SK-N-SH (cell line): ENCODE measurements around the gene PDE4C. TPM values are rescaled to one million over a fixed set of nuclear protein-coding genes. Genes with fewer than 3 reads are reported as not detected.

Experiments used
- CTCF ChIA-PET: fragments of 300-600, 350-600 bp; formaldehyde crosslinking; extraction: SDS; loops from one replicate; lab custom pipeline; 2021; lab: Yijun Ruan, JAX
- POLR2A ChIA-PET: fragments of 350-600 bp; sonication (Branson Sonifier 250); formaldehyde crosslinking; extraction: SDS; loops from one replicate; lab custom pipeline; 2020; ENCODE audit warnings: antibody characterized with exemption, inconsistent platforms; lab: Yijun Ruan, JAX
- DNase-seq: peaks from one replicate; pipeline ENCODE4 v3.0.0; 2012
- H2AFZ ChIP-seq: fragments of 200-600 bp; sonication (generic); 2 replicates; pipeline ENCODE4 v1.8.1; 2016; ENCODE audit warnings: antibody characterized with exemption, mild to moderate bottlenecking, low read depth
- H3F3A ChIP-seq: fragments of 200-600 bp; sonication (generic); replicated peaks from 2 replicates; pipeline ENCODE3; 2016; ENCODE audit warnings: antibody characterized with exemption, mild to moderate bottlenecking; ENCODE audit not compliant: insufficient read depth
- H3K27ac ChIP-seq, 2 experiments: fragments of 200-500 bp in 1 of 2; fragments of 200-600 bp in 1 of 2; sonication (Bioruptor generic) in 1 of 2; sonication (generic), shearing (Covaris generic) in 1 of 2; 2 replicates each; pipeline versions ENCODE4 v1.5.1 to v1.6.1; 2014 to 2016; ENCODE audit warnings: low read depth in 2 of 2, inconsistent platforms in 1 of 2, low read length in 1 of 2, mild to moderate bottlenecking in 1 of 2, mixed read lengths in 1 of 2
- H3K27me3 ChIP-seq: fragments of 200-600 bp; sonication (generic), shearing (Covaris generic); 2 replicates; pipeline ENCODE4 v1.6.1; 2016; ENCODE audit warnings: mixed run types; ENCODE audit not compliant: insufficient read depth
- H3K36me3 ChIP-seq, 2 experiments: fragments of 200-500 bp in 1 of 2; fragments of 200-600 bp in 1 of 2; sonication (Bioruptor generic) in 1 of 2; sonication (generic) in 1 of 2; replicated peaks in 1 of 2; 2 replicates each; pipeline versions ENCODE3 to v1.5.1; 2014 to 2016; ENCODE audit warnings: low read length in 1 of 2, mild to moderate bottlenecking in 1 of 2; ENCODE audit not compliant: insufficient read depth in 2 of 2, control insufficient read depth in 1 of 2
- H3K4me1 ChIP-seq, 2 experiments: fragments of 200-500 bp in 1 of 2; fragments of 200-600 bp in 1 of 2; sonication (Bioruptor generic) in 1 of 2; sonication (generic), shearing (Covaris generic) in 1 of 2; 2 replicates each; pipeline versions ENCODE4 v1.5.1 to v1.6.1; 2014 to 2016; ENCODE audit warnings: low read depth in 1 of 2, low read length in 1 of 2, mixed run types in 1 of 2; ENCODE audit not compliant: insufficient read depth in 2 of 2, control insufficient read depth in 1 of 2
- H3K4me2 ChIP-seq: fragments of 200-600 bp; sonication (generic), shearing (Covaris generic); 2 replicates; pipeline ENCODE4 v1.6.1; 2017; ENCODE audit warnings: mixed run types
- H3K4me3 ChIP-seq, 2 experiments: fragments of 200-500 bp in 1 of 2; fragments of 200-600 bp in 1 of 2; sonication (Bioruptor generic) in 1 of 2; sonication (generic), shearing (Covaris generic) in 1 of 2; 2 replicates each; pipeline versions ENCODE4 v1.5.1 to v1.8.1; 2014 to 2016; ENCODE audit warnings: low read depth in 2 of 2, inconsistent platforms in 1 of 2, low read length in 1 of 2, mild to moderate bottlenecking in 1 of 2, mixed read lengths in 1 of 2, moderate library complexity in 1 of 2
- H3K79me2 ChIP-seq: fragments of 200-600 bp; sonication (generic); 2 replicates; pipeline ENCODE4 v1.8.1; 2017; ENCODE audit warnings: mild to moderate bottlenecking; ENCODE audit not compliant: insufficient read depth
- H3K9ac ChIP-seq: fragments of 200-600 bp; sonication (generic); 2 replicates; pipeline ENCODE4 v1.6.1; 2017; ENCODE audit warnings: mixed run types
- H3K9me2 ChIP-seq: fragments of 200-600 bp; sonication (generic); 2 replicates; pipeline ENCODE4 v1.6.1; 2017; ENCODE audit warnings: mixed run types
- H3K9me3 ChIP-seq: fragments of 200-600 bp; sonication (generic); 2 replicates; pipeline ENCODE4 v1.6.1; 2017; ENCODE audit warnings: mixed run types, mild to moderate bottlenecking, moderate library complexity
- H4K20me1 ChIP-seq: fragments of 200-600 bp; sonication (generic); 2 replicates; pipeline ENCODE4 v1.6.1; 2017; ENCODE audit warnings: mild to moderate bottlenecking, mixed run types; ENCODE audit not compliant: insufficient read depth
- CHD2 ChIP-seq: fragments of 150-350 bp; IDR thresholded peaks from 2 replicates; pipeline ENCODE4 v1.6.1; 2018; ENCODE audit warnings: low read length; ENCODE audit not compliant: partially characterized antibody
- EZH2phosphoT487 ChIP-seq: fragments of 200-600 bp; sonication (generic); IDR thresholded peaks from 2 replicates; pipeline ENCODE4 v1.6.1; 2017; ENCODE audit warnings: low read depth, mixed run types, mild to moderate bottlenecking, antibody characterized with exemption, moderate library complexity, borderline replicate concordance
- NFIC ChIP-seq: IDR thresholded peaks from 2 replicates; pipeline ENCODE4 v1.4.0; 2012; ENCODE audit warnings: borderline replicate concordance
- NRF1 ChIP-seq: IDR thresholded peaks from 2 replicates; pipeline ENCODE4 v1.6.1; 2012; ENCODE audit warnings: low read depth, mild to moderate bottlenecking, low read length
- PBX3 ChIP-seq: IDR thresholded peaks from 2 replicates; pipeline ENCODE4; 2012
- POLR2AphosphoS5 ChIP-seq: IDR thresholded peaks from 2 replicates; pipeline ENCODE4 v1.6.1; 2012; ENCODE audit warnings: low read depth, low read length
- RFX5 ChIP-seq: IDR thresholded peaks from 2 replicates; pipeline ENCODE4 v1.6.1; 2012; ENCODE audit warnings: mild to moderate bottlenecking, improper control_type of control experiment, low read length
- SIN3A ChIP-seq: IDR thresholded peaks from 2 replicates; pipeline ENCODE4 v1.6.1; 2012; ENCODE audit warnings: low read depth, mild to moderate bottlenecking, low read length, moderate library complexity, borderline replicate concordance
- SMC3 ChIP-seq: IDR thresholded peaks from 2 replicates; pipeline ENCODE4 v1.6.1; 2012; ENCODE audit warnings: low read depth, low read length, improper control_type of control experiment
- TCF12 ChIP-seq: IDR thresholded peaks from 2 replicates; pipeline ENCODE4 v1.4.0; 2012
- TEAD4 ChIP-seq: IDR thresholded peaks from 2 replicates; pipeline ENCODE4 v1.4.0; 2012; ENCODE audit warnings: mild to moderate bottlenecking, borderline replicate concordance; ENCODE audit not compliant: insufficient read depth
- YY1 ChIP-seq: IDR thresholded peaks from 2 replicates; pipeline ENCODE4 v1.4.0; 2012; ENCODE audit warnings: low read depth, mild to moderate bottlenecking
- WGBS: methylation state at CpG from one replicate; pipeline ENCODE4 v1.1.6; 2017; ENCODE audit warnings: low lambda C conversion rate; 5-methylcytosine and 5-hydroxymethylcytosine counted together
- polyA plus RNA-seq, 3 experiments: library from polyadenylated mRNA; depleted of rRNA; stranded (reverse); fragments of >200 nt; gene quantifications; 2 replicates each; pipeline ENCODE4 v1.2.3, GENCODE V29; 2012
- TF ChIP-seq, protein P1 (sequence below): IDR thresholded peaks from 2 replicates; pipeline ENCODE4 v1.6.1; 2012; ENCODE audit warnings: mild to moderate bottlenecking, low read depth, low read length, moderate library complexity
- TF ChIP-seq, protein P2 (sequence below): IDR thresholded peaks from 2 replicates; pipeline ENCODE4 v1.4.0; 2012; ENCODE audit warnings: low read depth
- TF ChIP-seq, protein P3 (sequence below): fragments of 150-350 bp; IDR thresholded peaks from 2 replicates; pipeline ENCODE4 v1.6.1; 2017; ENCODE audit warnings: antibody characterized with exemption, low read length, low read depth, borderline replicate concordance

Gene PDE4C
- polyA plus RNA-seq, 1 of the 3 experiments (the other 2 are of a cell fraction): 0.36 TPM

DNA sequence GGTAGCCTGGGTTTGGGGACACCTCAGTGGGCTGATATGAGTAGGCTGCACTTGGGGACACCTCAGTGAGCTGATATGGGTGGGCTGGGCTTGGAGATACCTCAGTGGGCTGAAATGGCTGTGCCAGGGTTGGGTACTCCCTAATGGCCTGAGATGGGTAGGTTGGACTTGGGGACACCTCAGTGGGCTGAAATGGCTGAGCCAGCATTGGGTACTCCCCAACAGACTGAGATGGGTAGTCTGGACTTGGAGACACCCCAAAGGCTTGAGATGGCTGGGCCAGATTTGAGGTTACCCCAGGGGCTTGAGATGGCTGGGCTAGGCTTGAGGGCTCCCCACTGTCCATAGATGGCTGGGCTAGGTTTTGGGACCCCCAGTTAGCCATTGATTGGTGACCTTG lies 35.9 kb upstream of the PDE4C start:
- no peak for DNase-seq
- no peaks in the 10 kb centered on the region for H3K79me2 ChIP-seq
- peaks cover 3 to 22% of the 10 kb centered on the region in 2 experiments for H3K36me3 ChIP-seq
- no peaks in the 10 kb centered on the region for H3K9me2 ChIP-seq
- TF ChIP-seq, protein P1, sequence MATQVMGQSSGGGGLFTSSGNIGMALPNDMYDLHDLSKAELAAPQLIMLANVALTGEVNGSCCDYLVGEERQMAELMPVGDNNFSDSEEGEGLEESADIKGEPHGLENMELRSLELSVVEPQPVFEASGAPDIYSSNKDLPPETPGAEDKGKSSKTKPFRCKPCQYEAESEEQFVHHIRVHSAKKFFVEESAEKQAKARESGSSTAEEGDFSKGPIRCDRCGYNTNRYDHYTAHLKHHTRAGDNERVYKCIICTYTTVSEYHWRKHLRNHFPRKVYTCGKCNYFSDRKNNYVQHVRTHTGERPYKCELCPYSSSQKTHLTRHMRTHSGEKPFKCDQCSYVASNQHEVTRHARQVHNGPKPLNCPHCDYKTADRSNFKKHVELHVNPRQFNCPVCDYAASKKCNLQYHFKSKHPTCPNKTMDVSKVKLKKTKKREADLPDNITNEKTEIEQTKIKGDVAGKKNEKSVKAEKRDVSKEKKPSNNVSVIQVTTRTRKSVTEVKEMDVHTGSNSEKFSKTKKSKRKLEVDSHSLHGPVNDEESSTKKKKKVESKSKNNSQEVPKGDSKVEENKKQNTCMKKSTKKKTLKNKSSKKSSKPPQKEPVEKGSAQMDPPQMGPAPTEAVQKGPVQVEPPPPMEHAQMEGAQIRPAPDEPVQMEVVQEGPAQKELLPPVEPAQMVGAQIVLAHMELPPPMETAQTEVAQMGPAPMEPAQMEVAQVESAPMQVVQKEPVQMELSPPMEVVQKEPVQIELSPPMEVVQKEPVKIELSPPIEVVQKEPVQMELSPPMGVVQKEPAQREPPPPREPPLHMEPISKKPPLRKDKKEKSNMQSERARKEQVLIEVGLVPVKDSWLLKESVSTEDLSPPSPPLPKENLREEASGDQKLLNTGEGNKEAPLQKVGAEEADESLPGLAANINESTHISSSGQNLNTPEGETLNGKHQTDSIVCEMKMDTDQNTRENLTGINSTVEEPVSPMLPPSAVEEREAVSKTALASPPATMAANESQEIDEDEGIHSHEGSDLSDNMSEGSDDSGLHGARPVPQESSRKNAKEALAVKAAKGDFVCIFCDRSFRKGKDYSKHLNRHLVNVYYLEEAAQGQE: no peak
- no peak for TF ChIP-seq TEAD4
- POLR2A ChIA-PET: interaction anchor here (0.8 kb wide), 1 partner anchor 68 kb away, joined by 3 read pairs; no protein-coding TSS in a partner anchor
- H4K20me1 ChIP-seq: 0 out of 2 replicates have a peak, but pooled peaks cover 2% of the 10 kb centered on the region
- CTCF ChIA-PET: interaction anchor here (1.0 to 19.4 kb wide), 7 partner anchors 10 to 61 kb away, joined by 4 to 505 read pairs (median 8); partner anchors contain the start of genes IQCN, MPV17L2 and RAB3A
- H3K27me3 ChIP-seq: no peaks in the 10 kb centered on the region
- no peak overlapping the region for H3K27ac ChIP-seq
- no peak overlapping the region for H3K4me3 ChIP-seq
- H3K4me2 ChIP-seq: no peak overlapping the region
- no peak overlapping the region for H2AFZ ChIP-seq
- H3F3A ChIP-seq: no peaks in the 10 kb centered on the region
- H3K9me3 ChIP-seq: no peaks in the 10 kb centered on the region
- H3K4me1 ChIP-seq: no peaks in the 10 kb centered on the region
- H3K9ac ChIP-seq: no peak overlapping the region

GRCh38 chr19:18261474-18261873 lies 35.2 kb upstream of the PDE4C start:
- DNase-seq: no peak
- ChIA-PET CTCF (interaction anchor here (1.3 to 19.4 kb wide), 4 partner anchors 9 to 60 kb away, joined by 4 to 505 read pairs (median 24); partner anchors contain the start of genes MPV17L2 and RAB3A), POLR2A (interaction anchor here (0.8 kb wide), 1 partner anchor 69 kb away, joined by 3 read pairs; no protein-coding TSS in a partner anchor)
- Histone ChIP-seq H3K9ac (no peak overlapping the region), H3K79me2 (no peaks in the 10 kb centered on the region), H3K4me2 (no peak overlapping the region), H3K9me3 (no peaks in the 10 kb centered on the region), H3K4me3 (no peak overlapping the region), H3K9me2 (no peaks in the 10 kb centered on the region), H4K20me1 (0 out of 2 replicates have a peak, but pooled peaks cover 2% of the 10 kb centered on the region), H2AFZ (no peak overlapping the region), H3K27me3 (no peaks in the 10 kb centered on the region), H3K4me1 (no peaks in the 10 kb centered on the region), H3F3A (no peaks in the 10 kb centered on the region), H3K27ac (no peak overlapping the region), H3K36me3 (peaks cover 3 to 19% of the 10 kb centered on the region in 2 experiments)
- WGBS: no CpG with 5 or more reads among the region's 2 CpGs
- TF ChIP-seq POLR2AphosphoS5 (no peak), TCF12 (no peak), NFIC (no peak), NRF1 (no peak), YY1 (no peak), EZH2phosphoT487 (no peak), RFX5 (no peak), PBX3 (no peak), SMC3 (no peak), SIN3A (no peak), CHD2 (no peak)
- TF ChIP-seq, protein P2, sequence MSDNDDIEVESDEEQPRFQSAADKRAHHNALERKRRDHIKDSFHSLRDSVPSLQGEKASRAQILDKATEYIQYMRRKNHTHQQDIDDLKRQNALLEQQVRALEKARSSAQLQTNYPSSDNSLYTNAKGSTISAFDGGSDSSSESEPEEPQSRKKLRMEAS: no peak
- TF ChIP-seq, protein P1: no peak
- TF ChIP-seq, protein P3, sequence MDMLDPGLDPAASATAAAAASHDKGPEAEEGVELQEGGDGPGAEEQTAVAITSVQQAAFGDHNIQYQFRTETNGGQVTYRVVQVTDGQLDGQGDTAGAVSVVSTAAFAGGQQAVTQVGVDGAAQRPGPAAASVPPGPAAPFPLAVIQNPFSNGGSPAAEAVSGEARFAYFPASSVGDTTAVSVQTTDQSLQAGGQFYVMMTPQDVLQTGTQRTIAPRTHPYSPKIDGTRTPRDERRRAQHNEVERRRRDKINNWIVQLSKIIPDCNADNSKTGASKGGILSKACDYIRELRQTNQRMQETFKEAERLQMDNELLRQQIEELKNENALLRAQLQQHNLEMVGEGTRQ: no peak
